Stimulated activated CD4-positive, alpha-beta T cell treated with anti-CD3 and anti-CD28 coated beads, Interleukin-4, amount 100 ng/mL, for 24 hours (primary cell): ENCODE data around the gene NDUFAF2.
A peak's percentile ranks its signal among the peaks of the same experiment; 100 is the strongest.

Experiments
- DNase-seq: peaks from one replicate; pipeline ENCODE4 v3.0.0-alpha.2; 2020

The NDUFAF2 gene

GRCh38 chr5:61137835-61138234 is 192.8 kb downstream of the NDUFAF2 start:
- no peak for DNase-seq

GRCh38 chr5:61139094-61139873 is 194.3 kb downstream of the NDUFAF2 start:
- no peak for DNase-seq

- no peak for DNase-seq
Measured at GRCh38 chr5:61139931-61140330, 194.9 kb downstream of the NDUFAF2 start.

GRCh38 chr5:61141801-61142200 is 196.8 kb downstream of the NDUFAF2 start:
- DNase-seq, result no peak

- DNase-seq, result no peak
Measured at GRCh38 chr5:61142391-61142790, 197.4 kb downstream of the NDUFAF2 start.

- no peak for DNase-seq
Measured at GRCh38 chr5:61142811-61143210, 197.8 kb downstream of the NDUFAF2 start.

- DNase-seq, result no peak
Measured at GRCh38 chr5:61148515-61148914, 203.5 kb downstream of the NDUFAF2 start.

- no peak for DNase-seq
Measured at GRCh38 chr5:61151893-61152292, 206.9 kb downstream of the NDUFAF2 start.

GRCh38 chr5:61159070-61159469 is 214.1 kb downstream of the NDUFAF2 start:
- no peak for DNase-seq

GRCh38 chr5:61159836-61160235 is 214.8 kb downstream of the NDUFAF2 start:
- no peak for DNase-seq

GRCh38 chr5:61160497-61160896 is 215.5 kb downstream of the NDUFAF2 start:
- DNase-seq, result no peak

- peak; percentile 84 for DNase-seq
Measured at GRCh38 chr5:61162010-61162831, 217.2 kb downstream of the NDUFAF2 start, which contains the start of gene SMIM15. Gene SMIM15, minus strand, starts transcription at chr5:61162468. Its CDS starts 2,297 bp downstream, at chr5:61160171.

GRCh38 chr5:61162832-61163567 is 218.0 kb downstream of the NDUFAF2 start:
- no peak for DNase-seq

- DNase-seq, result no peak
Measured at GRCh38 chr5:61163905-61164304, 218.9 kb downstream of the NDUFAF2 start.

- DNase-seq, result no peak
Measured at GRCh38 chr5:61167382-61167781, 222.4 kb downstream of the NDUFAF2 start.

GRCh38 chr5:61168951-61169350 is 223.9 kb downstream of the NDUFAF2 start:
- DNase-seq, result no peak

- no peak for DNase-seq
Measured at GRCh38 chr5:61171479-61171878, 226.5 kb downstream of the NDUFAF2 start.

- DNase-seq, result no peak
Measured at GRCh38 chr5:61176631-61177030, 231.6 kb downstream of the NDUFAF2 start.

- no peak for DNase-seq
Measured at GRCh38 chr5:61177070-61177469, 232.1 kb downstream of the NDUFAF2 start.

GRCh38 chr5:61177716-61178115 is 232.7 kb downstream of the NDUFAF2 start:
- no peak for DNase-seq

- no peak for DNase-seq
Measured at GRCh38 chr5:61178702-61179101, 233.7 kb downstream of the NDUFAF2 start.

GRCh38 chr5:61180886-61181285 is 235.9 kb downstream of the NDUFAF2 start:
- no peak for DNase-seq

GRCh38 chr5:61182449-61182848 is 237.4 kb downstream of the NDUFAF2 start:
- DNase-seq, result no peak
